Body of pancreas (tissue), 4 donors: ENCODE measurements around the gene FUBP1. TPM values are rescaled to one million over a fixed set of nuclear protein-coding genes. Genes with fewer than 3 reads are reported as not detected.
"Not testable (repeated sequence)": the region's sequence is repeated elsewhere in the genome, so short reads cannot be mapped to it uniquely, and the experiment has no call there.

Experiments used
- ATAC-seq: fragments of 150-250 bp; one replicate; pipeline ENCODE4 v1.9.1; 2016
- DNase-seq, 4 donors: peaks; one replicate each; pipeline ENCODE4 v3.0.0-alpha.2; 2019
- H3K27ac ChIP-seq, 4 donors: fragments of 200-600 bp; sonication (generic); 1 replicate in 3 of 4; 2 replicates in 1 of 4; pipeline versions ENCODE4 v1.5.1 to v1.6.1; 2016 to 2019; ENCODE audit warnings: mild to moderate bottlenecking in 1 of 4, mixed read lengths in 1 of 4, moderate library complexity in 1 of 4
- H3K27me3 ChIP-seq, 2 donors: fragments of 200-600 bp; sonication (generic); one replicate each; pipeline ENCODE4 v1.6.0; 2016; ENCODE audit warnings: mild to moderate bottlenecking in 1 of 2
- H3K36me3 ChIP-seq, 2 donors: fragments of 200-600 bp; sonication (generic); replicated peaks in 1 of 2; 2 replicates each; pipeline ENCODE4 v1.5.1; 2016; ENCODE audit warnings: low read depth in 2 of 2; ENCODE audit not compliant: insufficient read depth in 1 of 2
- H3K4me1 ChIP-seq: fragments of 200-600 bp; sonication (generic); one replicate; pipeline ENCODE4 v1.6.0; 2016
- H3K4me3 ChIP-seq, 2 donors: fragments of 200-600 bp; sonication (generic); 1 replicate in 1 of 2; 2 replicates in 1 of 2; pipeline ENCODE4 v1.5.1; 2016 to 2019
- H3K9me3 ChIP-seq, 3 donors: fragments of 200-600 bp; sonication (generic); 1 replicate in 2 of 3; 2 replicates in 1 of 3; pipeline ENCODE4 v1.5.1; 2016
- CTCF ChIP-seq, 7 experiments: fragments of 450-650 bp in 4 of 7; fragments of 200-600 bp in 3 of 7; sonication (generic) in 3 of 7; IDR thresholded peaks; one replicate each; pipeline ENCODE4 v1.5.1; 2016 to 2019; ENCODE audit warnings: antibody characterized with exemption in 7 of 7
- POLR2A ChIP-seq, 3 donors: fragments of 450-650 bp; IDR thresholded peaks; one replicate each; pipeline ENCODE4 v1.6.1; 2016; ENCODE audit warnings: antibody characterized with exemption in 3 of 3, mild to moderate bottlenecking in 2 of 3
- WGBS, 2 donors: methylation state at CpG; one replicate each; pipeline ENCODE4 v1.1.5; 2017; 5-methylcytosine and 5-hydroxymethylcytosine counted together
- intact Hi-C: fragments of 100-400 bp; cut with DNase I; formaldehyde crosslinking; loops from one replicate; pipeline ENCODE4 v1.15.1; 2023
- total RNA-seq, 2 donors: library from RNA; depleted of rRNA; stranded (reverse); fragments of >200 nt; gene quantifications; one replicate each; pipeline ENCODE4 v1.1.0, GENCODE V29; 2016

The FUBP1 gene
- total RNA-seq, 2 donors from 2014 or later = 56.7 to 63.8 TPM

GRCh38 chr1:78005448-78005722 lies 26.5 kb upstream of the FUBP1 start:
- ATAC-seq (no peak), DNase-seq (no peak)
- Histone ChIP-seq H3K4me3 (peak overlapping the region; percentile 9 to 48), H3K4me1 (peaks cover 34% of the 10 kb centered on the region), H3K9me3 (no peaks in the 10 kb centered on the region), H3K36me3 (no peaks in the 10 kb centered on the region), H3K27ac (peak overlapping the region; percentile 84 to 93 (median 88)), H3K27me3 (no peaks in the 10 kb centered on the region)
- TF ChIP-seq CTCF (IDR thresholded peaks at IDR 0.05) = no peak
- TF ChIP-seq POLR2A (IDR thresholded peaks at IDR 0.05) = no peak
- WGBS, 2 donors = 2% methylated on average over 1 of the region's 1 CpG
- intact Hi-C loops = no loop called here

- Histone ChIP-seq H3K36me3 (no peaks in the 10 kb centered on the region), H3K4me1 (peaks cover 34% of the 10 kb centered on the region), H3K9me3 (no peaks in the 10 kb centered on the region), H3K27ac (peak within 1 kb of the TSS; percentile 84 to 93 (median 88)), H3K27me3 (no peaks in the 10 kb centered on the region), H3K4me3 (peak within 1 kb of the TSS; percentile 9 to 48)
- DNase-seq (peak; percentile 78 to 94 (median 85)), ATAC-seq (peak; percentile 98)
- TF ChIP-seq POLR2A (IDR thresholded peaks at IDR 0.05) = peak; percentile 90 to 99 (median 99)
- peak in 1 of 7 experiments; percentile 31 for TF ChIP-seq CTCF (IDR thresholded peaks at IDR 0.05)
- WGBS, 2 donors = 0 to 1% methylated on average over 12 of the region's 12 CpGs
- intact Hi-C loops = no loop called here
Observed at GRCh38 chr1:78004719-78005447, 26.0 kb upstream of the FUBP1 start, which contains the start of gene DNAJB4. Gene DNAJB4 (plus strand): TSS chr1:78004939. CDS start chr1:78005111, 172 bp downstream.

GRCh38 chr1:78003882-78004718 lies 25.2 kb upstream of the FUBP1 start:
- TF ChIP-seq POLR2A (IDR thresholded peaks at IDR 0.05) = peak in 1 of 3 donors; percentile 89
- peak in 1 of 7 experiments; percentile 11 for TF ChIP-seq CTCF (IDR thresholded peaks at IDR 0.05)
- 3 to 4% methylated on average over 8 of the region's 8 CpGs for whole genome bisulfite sequencing, 2 donors
- no peaks in the 10 kb centered on the region for H3K27me3 ChIP-seq
- H3K27ac ChIP-seq = peak overlapping the region; percentile 84 to 93 (median 88)
- DNase-seq (peak; percentile 35 to 56 (median 40)), ATAC-seq (peak; percentile 33)
- no peak overlapping the region for H3K4me3 ChIP-seq
- peaks cover 33% of the 10 kb centered on the region for H3K4me1 ChIP-seq
- intact Hi-C loops = no loop called here
- no peaks in the 10 kb centered on the region for H3K9me3 ChIP-seq
- no peaks in the 10 kb centered on the region for H3K36me3 ChIP-seq

GRCh38 chr1:78003070-78003746 lies 24.3 kb upstream of the FUBP1 start:
- no peak for ATAC-seq
- Histone ChIP-seq H3K4me1 (peaks cover 36% of the 10 kb centered on the region), H3K9me3 (no peaks in the 10 kb centered on the region), H3K4me3 (no peak overlapping the region), H3K27ac (peak overlapping the region; percentile 3 to 93 (median 86)), H3K36me3 (no peaks in the 10 kb centered on the region), H3K27me3 (no peaks in the 10 kb centered on the region)
- no peak for DNase-seq
- TF ChIP-seq POLR2A (IDR thresholded peaks at IDR 0.05) (no peak), CTCF (IDR thresholded peaks at IDR 0.05) (no peak)
- 9 to 12% methylated on average over 3 of the region's 3 CpGs for WGBS, 2 donors
- intact Hi-C loops = no loop called here

- H3K27me3 ChIP-seq, H3K9me3 ChIP-seq, ATAC-seq, H3K36me3 ChIP-seq, intact Hi-C loops, H3K4me3 ChIP-seq, DNase-seq: not testable (repeated sequence)
- 90 to 92% methylated on average over 11 of the region's 11 CpGs for whole genome bisulfite sequencing, 2 donors
- H3K27ac ChIP-seq = peak overlapping the region in 2 of 4 donors; percentile 49 to 84
- peaks cover 53% of the 10 kb centered on the region for H3K4me1 ChIP-seq
Observed at GRCh38 chr1:78000536-78000935, 21.7 kb upstream of the FUBP1 start.
